CD1c-positive myeloid dendritic cell (primary cell): ENCODE results near the gene RALGAPA1.

Experiments
- DNase-seq: peaks from one replicate; pipeline ENCODE4 v3.0.0-alpha.2; 2016; ENCODE audit errors: extremely low spot score

RALGAPA1 gene

DNA sequence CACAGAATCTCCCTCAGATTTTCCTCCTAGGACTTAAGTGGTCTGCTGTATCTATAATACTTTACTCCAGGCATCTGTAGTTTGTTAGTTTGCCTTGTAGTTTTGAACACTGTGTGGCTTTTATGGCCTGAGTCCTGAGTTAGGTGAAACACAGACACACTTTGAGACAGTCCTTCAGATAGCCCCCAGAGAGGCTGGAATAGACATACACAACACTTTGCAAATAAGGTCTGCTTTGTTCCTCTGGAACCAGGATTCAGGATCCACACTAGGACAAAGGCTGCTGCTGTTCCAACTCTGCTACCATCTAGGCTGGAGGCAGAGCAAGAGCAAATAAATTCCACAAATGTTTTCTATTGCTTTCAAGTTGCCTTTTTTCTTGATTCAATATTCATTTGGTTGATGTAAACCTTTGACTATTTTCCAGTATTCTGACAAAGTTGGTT is 316.5 kb downstream of the RALGAPA1 start:
- DNase-seq: no peak
